HTERT RPE-1 (cell line): ENCODE data around the gene ATP8A2.
"Not testable (repeated sequence)": the region's sequence is repeated elsewhere in the genome, so short reads cannot be mapped to it uniquely, and the experiment has no call there.

Experiments
- in situ Hi-C: fragments of 300-500 bp; cut with MboI; formaldehyde crosslinking; loops from 4 replicates; pipeline ENCODE4 v1.14.3; 2020; ENCODE audit warnings: low sequenced_read_pairs

ATP8A2 gene

GRCh38 chr13:26051657-26052311 is 680.0 kb downstream of the ATP8A2 start, which contains the start of gene SHISA2:
Gene SHISA2, minus strand, starts transcription at chr13:26052016. Its CDS starts 1,041 bp downstream, at chr13:26050975.
- in situ Hi-C loops, result no loop called here

GRCh38 chr13:26052337-26052736 is 680.6 kb downstream of the ATP8A2 start:
- in situ Hi-C loops, result no loop called here

GRCh38 chr13:26053418-26053980 is 681.7 kb downstream of the ATP8A2 start:
- in situ Hi-C loops, result no loop called here

- in situ Hi-C loops, result no loop called here
Observed at GRCh38 chr13:26054896-26055295, 683.1 kb downstream of the ATP8A2 start.

GRCh38 chr13:26058704-26059103 is 686.9 kb downstream of the ATP8A2 start:
- in situ Hi-C loops, result no loop called here

- in situ Hi-C loops, result no loop called here
Observed at GRCh38 chr13:26060357-26060756, 688.6 kb downstream of the ATP8A2 start.

- in situ Hi-C loops, result no loop called here
Observed at GRCh38 chr13:26061256-26061655, 689.5 kb downstream of the ATP8A2 start.

- in situ Hi-C loops, result no loop called here
Observed at GRCh38 chr13:26061947-26062346, 690.2 kb downstream of the ATP8A2 start.

GRCh38 chr13:26062853-26063444 is 691.2 kb downstream of the ATP8A2 start:
- in situ Hi-C loops, result no loop called here

GRCh38 chr13:26066492-26066891 is 694.7 kb downstream of the ATP8A2 start:
- in situ Hi-C loops, result not testable (repeated sequence)

GRCh38 chr13:26067601-26068000 is 695.8 kb downstream of the ATP8A2 start:
- in situ Hi-C loops, result no loop called here

GRCh38 chr13:26068372-26068771 is 696.6 kb downstream of the ATP8A2 start:
- in situ Hi-C loops, result not testable (repeated sequence)

GRCh38 chr13:26069642-26070041 is 697.9 kb downstream of the ATP8A2 start:
- in situ Hi-C loops, result not testable (repeated sequence)

- in situ Hi-C loops, result no loop called here
Observed at GRCh38 chr13:26071691-26072090, 699.9 kb downstream of the ATP8A2 start.

- in situ Hi-C loops, result not testable (repeated sequence)
Observed at GRCh38 chr13:26072335-26072734, 700.6 kb downstream of the ATP8A2 start.

- in situ Hi-C loops, result no loop called here
Observed at GRCh38 chr13:26074706-26075105, 702.9 kb downstream of the ATP8A2 start.
